Panc1 (cell line): ENCODE data around the gene ANKRD30A. TPM values are rescaled to one million over a fixed set of nuclear protein-coding genes. Genes with fewer than 3 reads are reported as not detected.
"Not testable (repeated sequence)": the region's sequence is repeated elsewhere in the genome, so short reads cannot be mapped to it uniquely, and the experiment has no call there.

Source experiments
- ATAC-seq: fragments of 200-7000 bp; cut with Tn5 transposase; 2 replicates; pipeline ENCODE4 v1.9.1; 2020; ENCODE audit warnings: mild to moderate bottlenecking, moderate library complexity
- Bru-seq: library from RNA; stranded (reverse); fragments of 400-500 nt; gene quantifications from one replicate; lab custom pipeline; 2021; lab: Mats Ljungman, UMichigan
- BruChase-seq, 2 experiments: library from RNA; stranded (reverse); fragments of 400-500 nt; gene quantifications; one replicate each; lab custom pipeline; 2021; lab: Mats Ljungman, UMichigan
- BruUV-seq: library from RNA; stranded (reverse); fragments of 400-500 nt; replicated peaks from 2 replicates; lab custom pipeline; 2021; lab: Mats Ljungman, UMichigan
- CTCF ChIA-PET: fragments of 300-600 bp; sonication (Branson Sonifier 250); formaldehyde crosslinking; loops from one replicate; lab custom pipeline; 2022; ENCODE audit warnings: antibody characterized with exemption; lab: Charles Lee
- POLR2A ChIA-PET: fragments of 300-600 bp; sonication (Branson Sonifier 250); formaldehyde crosslinking; loops from one replicate; lab custom pipeline; 2022; ENCODE audit warnings: antibody characterized with exemption; lab: Charles Lee
- DNase-seq: peaks from one replicate; pipeline ENCODE4 v3.0.0-alpha.2; 2010; ENCODE audit warnings: low read depth, low spot score
- H3K27ac ChIP-seq: 2 replicates; pipeline ENCODE4 v1.5.1; 2011; ENCODE audit warnings: mild to moderate bottlenecking, low read length, inconsistent platforms
- H3K27me3 ChIP-seq: fragments of 200-500 bp; sonication (Bioruptor generic); 2 replicates; pipeline ENCODE4 v1.6.0; 2014; ENCODE audit warnings: low read length, inconsistent platforms; ENCODE audit not compliant: control insufficient read depth, insufficient read depth
- H3K36me3 ChIP-seq: fragments of 200-500 bp; sonication (Bioruptor generic); 2 replicates; pipeline ENCODE4 v1.5.1; 2014; ENCODE audit warnings: inconsistent platforms, mild to moderate bottlenecking, low read length, moderate library complexity; ENCODE audit not compliant: control insufficient read depth, insufficient read depth
- H3K4me1 ChIP-seq: 2 replicates; pipeline ENCODE4 v1.5.1; 2011; ENCODE audit warnings: inconsistent platforms, mild to moderate bottlenecking, low read length, moderate library complexity; ENCODE audit not compliant: control insufficient read depth, insufficient read depth
- H3K4me3 ChIP-seq, 2 experiments: 2 replicates each; pipeline ENCODE4 v1.5.1; 2011 to 2012; ENCODE audit warnings: low read depth in 2 of 2, low read length in 2 of 2, mild to moderate bottlenecking in 2 of 2, inconsistent platforms in 1 of 2, moderate library complexity in 1 of 2
- H3K9me3 ChIP-seq: fragments of 200-500 bp; sonication (Bioruptor generic); 2 replicates; pipeline ENCODE4 v1.5.1; 2014; ENCODE audit warnings: low read depth, mild to moderate bottlenecking, inconsistent platforms, low read length, moderate library complexity; ENCODE audit not compliant: control insufficient read depth, insufficient read depth
- POLR2AphosphoS5 ChIP-seq: IDR thresholded peaks from 2 replicates; pipeline ENCODE4 v1.6.1; 2012; ENCODE audit warnings: mild to moderate bottlenecking, low read depth, low read length, moderate library complexity
- SIN3A ChIP-seq: IDR thresholded peaks from 2 replicates; pipeline ENCODE4 v1.6.1; 2012; ENCODE audit warnings: low read depth, mild to moderate bottlenecking, low read length, moderate library complexity, borderline replicate concordance; ENCODE audit not compliant: insufficient read depth
- TCF7L2 ChIP-seq: IDR thresholded peaks from 2 replicates; pipeline ENCODE4 v1.6.1; 2011; ENCODE audit warnings: mild to moderate bottlenecking, low read depth, low read length, inconsistent platforms
- in situ Hi-C: cut with HindIII; loops from 2 replicates; pipeline ENCODE4 v1.10.0; 2016; ENCODE audit warnings: low sequenced_read_pairs, low pct_unique_long_range_greater_than_20kb
- intact Hi-C: fragments of 100-400 bp; cut with micrococcal nuclease; formaldehyde crosslinking; loops from one replicate; pipeline ENCODE4 v1.10.0; 2022; ENCODE audit not compliant: unreplicated experiment
- long read RNA-seq: library from polyadenylated mRNA; unstranded; transcript quantifications from one replicate; pipeline ENCODE4 v2.0.0, GENCODE V29; 2021; ENCODE audit not compliant: unreplicated experiment
- polyA plus RNA-seq: library from polyadenylated mRNA; unstranded; fragments of >200 nt; gene quantifications from one replicate; pipeline ENCODE4 v1.2.1, GENCODE V29; 2012; ENCODE audit warnings: missing spikeins; ENCODE audit not compliant: insufficient read length
- total RNA-seq: library from RNA; stranded (reverse); gene quantifications from one replicate; pipeline ENCODE4 v1.2.1, GENCODE V29; 2021; ENCODE audit not compliant: unreplicated experiment
- TF ChIP-seq, protein P1 (sequence below): fragments of 450-650 bp; IDR thresholded peaks from 2 replicates; pipeline ENCODE4 v1.5.1; 2017; ENCODE audit warnings: mild to moderate bottlenecking
- TF ChIP-seq, protein P2 (sequence below), 2 experiments: IDR thresholded peaks; 2 replicates each; pipeline ENCODE4 v1.6.1; 2011 to 2012; ENCODE audit warnings: low read depth in 2 of 2, control low read depth in 1 of 2, low read length in 1 of 2, mild to moderate bottlenecking in 1 of 2, moderate library complexity in 1 of 2; ENCODE audit not compliant: insufficient read depth in 1 of 2

Gene ANKRD30A, protein sequence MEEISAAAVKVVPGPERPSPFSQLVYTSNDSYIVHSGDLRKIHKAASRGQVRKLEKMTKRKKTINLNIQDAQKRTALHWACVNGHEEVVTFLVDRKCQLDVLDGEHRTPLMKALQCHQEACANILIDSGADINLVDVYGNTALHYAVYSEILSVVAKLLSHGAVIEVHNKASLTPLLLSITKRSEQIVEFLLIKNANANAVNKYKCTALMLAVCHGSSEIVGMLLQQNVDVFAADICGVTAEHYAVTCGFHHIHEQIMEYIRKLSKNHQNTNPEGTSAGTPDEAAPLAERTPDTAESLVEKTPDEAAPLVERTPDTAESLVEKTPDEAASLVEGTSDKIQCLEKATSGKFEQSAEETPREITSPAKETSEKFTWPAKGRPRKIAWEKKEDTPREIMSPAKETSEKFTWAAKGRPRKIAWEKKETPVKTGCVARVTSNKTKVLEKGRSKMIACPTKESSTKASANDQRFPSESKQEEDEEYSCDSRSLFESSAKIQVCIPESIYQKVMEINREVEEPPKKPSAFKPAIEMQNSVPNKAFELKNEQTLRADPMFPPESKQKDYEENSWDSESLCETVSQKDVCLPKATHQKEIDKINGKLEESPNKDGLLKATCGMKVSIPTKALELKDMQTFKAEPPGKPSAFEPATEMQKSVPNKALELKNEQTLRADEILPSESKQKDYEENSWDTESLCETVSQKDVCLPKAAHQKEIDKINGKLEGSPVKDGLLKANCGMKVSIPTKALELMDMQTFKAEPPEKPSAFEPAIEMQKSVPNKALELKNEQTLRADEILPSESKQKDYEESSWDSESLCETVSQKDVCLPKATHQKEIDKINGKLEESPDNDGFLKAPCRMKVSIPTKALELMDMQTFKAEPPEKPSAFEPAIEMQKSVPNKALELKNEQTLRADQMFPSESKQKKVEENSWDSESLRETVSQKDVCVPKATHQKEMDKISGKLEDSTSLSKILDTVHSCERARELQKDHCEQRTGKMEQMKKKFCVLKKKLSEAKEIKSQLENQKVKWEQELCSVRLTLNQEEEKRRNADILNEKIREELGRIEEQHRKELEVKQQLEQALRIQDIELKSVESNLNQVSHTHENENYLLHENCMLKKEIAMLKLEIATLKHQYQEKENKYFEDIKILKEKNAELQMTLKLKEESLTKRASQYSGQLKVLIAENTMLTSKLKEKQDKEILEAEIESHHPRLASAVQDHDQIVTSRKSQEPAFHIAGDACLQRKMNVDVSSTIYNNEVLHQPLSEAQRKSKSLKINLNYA (N-terminal part only)
- total RNA-seq = not detected
- not detected for polyA plus RNA-seq
- percentile 29 among the genes with signal in this experiment for Bru-seq, nascent RNA
- percentile 33 among the genes with signal in this experiment for BruChase-seq, experiment 1, labeled RNA remaining after a 2-hour chase
- BruChase-seq, experiment 2, labeled RNA remaining after a 6-hour chase = percentile 30 among the genes with signal in this experiment
- long read RNA-seq = 0 reads

DNA sequence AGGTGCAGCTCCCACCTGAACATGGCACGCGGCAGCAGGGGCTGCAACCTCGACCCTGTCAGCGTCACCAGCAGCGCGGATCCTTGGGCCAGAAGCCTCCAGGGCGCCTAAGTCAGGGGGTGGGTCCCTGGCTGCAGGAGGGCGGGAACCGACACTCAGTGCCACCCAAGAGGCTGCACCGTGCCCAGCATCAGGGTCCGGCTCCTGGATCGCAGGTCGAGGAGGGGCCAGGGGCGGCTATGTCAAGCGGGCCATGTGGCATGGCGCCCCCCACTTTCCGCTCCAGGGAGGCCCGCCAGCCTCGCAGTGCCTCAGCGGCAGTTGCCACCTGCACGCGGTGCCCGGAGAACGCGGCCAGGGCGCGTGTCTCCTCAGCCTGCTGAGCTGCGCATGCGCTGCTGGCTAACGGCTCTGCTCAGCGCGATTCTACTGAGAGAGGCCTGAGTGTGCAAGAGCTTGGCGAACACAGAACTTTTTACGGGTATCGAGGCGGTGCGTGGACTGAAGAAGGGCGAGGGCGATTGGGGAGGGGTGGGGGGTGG lies at the start of gene ANKRD30A:
Gene ANKRD30A, plus strand, starts transcription at position 408 of the 542 bp plus-strand sequence. CDS start 190 bp downstream, outside the sequence.
- H3K4me3 ChIP-seq = no peak within 1 kb of the TSS
- ATAC-seq = no peak
- no peaks in the 10 kb centered on the region for H3K36me3 ChIP-seq
- ChIA-PET POLR2A (no interaction called here), CTCF (no interaction called here)
- BruUV-seq = no TSS peak
- intact Hi-C loops (no loop called here), in situ Hi-C loops (no loop called here)
- no peaks in the 10 kb centered on the region for H3K9me3 ChIP-seq
- no peaks in the 10 kb centered on the region for H3K4me1 ChIP-seq
- H3K27me3 ChIP-seq = no peaks in the 10 kb centered on the region
- H3K27ac ChIP-seq = no peak within 1 kb of the TSS
- TF ChIP-seq, protein P1, sequence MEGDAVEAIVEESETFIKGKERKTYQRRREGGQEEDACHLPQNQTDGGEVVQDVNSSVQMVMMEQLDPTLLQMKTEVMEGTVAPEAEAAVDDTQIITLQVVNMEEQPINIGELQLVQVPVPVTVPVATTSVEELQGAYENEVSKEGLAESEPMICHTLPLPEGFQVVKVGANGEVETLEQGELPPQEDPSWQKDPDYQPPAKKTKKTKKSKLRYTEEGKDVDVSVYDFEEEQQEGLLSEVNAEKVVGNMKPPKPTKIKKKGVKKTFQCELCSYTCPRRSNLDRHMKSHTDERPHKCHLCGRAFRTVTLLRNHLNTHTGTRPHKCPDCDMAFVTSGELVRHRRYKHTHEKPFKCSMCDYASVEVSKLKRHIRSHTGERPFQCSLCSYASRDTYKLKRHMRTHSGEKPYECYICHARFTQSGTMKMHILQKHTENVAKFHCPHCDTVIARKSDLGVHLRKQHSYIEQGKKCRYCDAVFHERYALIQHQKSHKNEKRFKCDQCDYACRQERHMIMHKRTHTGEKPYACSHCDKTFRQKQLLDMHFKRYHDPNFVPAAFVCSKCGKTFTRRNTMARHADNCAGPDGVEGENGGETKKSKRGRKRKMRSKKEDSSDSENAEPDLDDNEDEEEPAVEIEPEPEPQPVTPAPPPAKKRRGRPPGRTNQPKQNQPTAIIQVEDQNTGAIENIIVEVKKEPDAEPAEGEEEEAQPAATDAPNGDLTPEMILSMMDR = no peak
- TF ChIP-seq POLR2AphosphoS5 = no peak
- TF ChIP-seq TCF7L2 = no peak
- TF ChIP-seq, protein P2, sequence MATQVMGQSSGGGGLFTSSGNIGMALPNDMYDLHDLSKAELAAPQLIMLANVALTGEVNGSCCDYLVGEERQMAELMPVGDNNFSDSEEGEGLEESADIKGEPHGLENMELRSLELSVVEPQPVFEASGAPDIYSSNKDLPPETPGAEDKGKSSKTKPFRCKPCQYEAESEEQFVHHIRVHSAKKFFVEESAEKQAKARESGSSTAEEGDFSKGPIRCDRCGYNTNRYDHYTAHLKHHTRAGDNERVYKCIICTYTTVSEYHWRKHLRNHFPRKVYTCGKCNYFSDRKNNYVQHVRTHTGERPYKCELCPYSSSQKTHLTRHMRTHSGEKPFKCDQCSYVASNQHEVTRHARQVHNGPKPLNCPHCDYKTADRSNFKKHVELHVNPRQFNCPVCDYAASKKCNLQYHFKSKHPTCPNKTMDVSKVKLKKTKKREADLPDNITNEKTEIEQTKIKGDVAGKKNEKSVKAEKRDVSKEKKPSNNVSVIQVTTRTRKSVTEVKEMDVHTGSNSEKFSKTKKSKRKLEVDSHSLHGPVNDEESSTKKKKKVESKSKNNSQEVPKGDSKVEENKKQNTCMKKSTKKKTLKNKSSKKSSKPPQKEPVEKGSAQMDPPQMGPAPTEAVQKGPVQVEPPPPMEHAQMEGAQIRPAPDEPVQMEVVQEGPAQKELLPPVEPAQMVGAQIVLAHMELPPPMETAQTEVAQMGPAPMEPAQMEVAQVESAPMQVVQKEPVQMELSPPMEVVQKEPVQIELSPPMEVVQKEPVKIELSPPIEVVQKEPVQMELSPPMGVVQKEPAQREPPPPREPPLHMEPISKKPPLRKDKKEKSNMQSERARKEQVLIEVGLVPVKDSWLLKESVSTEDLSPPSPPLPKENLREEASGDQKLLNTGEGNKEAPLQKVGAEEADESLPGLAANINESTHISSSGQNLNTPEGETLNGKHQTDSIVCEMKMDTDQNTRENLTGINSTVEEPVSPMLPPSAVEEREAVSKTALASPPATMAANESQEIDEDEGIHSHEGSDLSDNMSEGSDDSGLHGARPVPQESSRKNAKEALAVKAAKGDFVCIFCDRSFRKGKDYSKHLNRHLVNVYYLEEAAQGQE (IDR thresholded peaks at IDR 0.05; ENCODE audit: insufficient read depth in 1 of 2, low read depth in 2 of 2, low read length in 1 of 2) = no peak
- no peak for TF ChIP-seq SIN3A
- no peak for DNase-seq

DNA sequence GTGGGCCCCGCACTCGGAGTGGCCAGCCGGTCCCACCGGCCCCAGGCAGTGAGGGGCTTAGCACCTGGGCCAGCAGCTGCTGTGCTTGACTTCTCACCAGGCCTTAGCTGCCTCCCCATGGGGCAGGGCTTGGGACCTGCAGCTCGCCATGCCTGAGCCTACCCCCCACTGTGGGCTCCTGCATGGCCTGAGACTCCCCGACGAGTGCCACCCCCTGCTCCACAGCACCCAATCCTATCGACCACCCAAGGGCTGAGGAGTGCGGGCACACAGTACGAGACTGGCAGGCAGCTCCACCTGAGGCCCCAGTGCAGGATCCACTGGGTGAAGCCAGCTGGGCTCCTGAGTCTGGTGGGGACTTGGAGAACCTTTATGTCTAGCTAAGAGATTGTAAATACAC lies 49.3 kb upstream of the ANKRD30A start:
- H3K9me3 ChIP-seq, BruUV-seq, ATAC-seq, POLR2A ChIA-PET, H3K4me1 ChIP-seq, H3K36me3 ChIP-seq, H3K4me3 ChIP-seq, in situ Hi-C loops, H3K27me3 ChIP-seq, CTCF ChIA-PET, H3K27ac ChIP-seq, DNase-seq, intact Hi-C loops: not testable (repeated sequence)
